AG10803 (cell line): Measurements from ENCODE around the gene SMIM10L2A.
A peak's percentile ranks its signal among the peaks of the same experiment; 100 is the strongest.

Source experiments
- DNase-seq: peaks from one replicate; pipeline ENCODE4 v3.0.0; 2010; ENCODE audit warnings: low read depth
- H3K4me3 ChIP-seq: 2 replicates; pipeline ENCODE4 v1.5.1; 2011; ENCODE audit warnings: mild to moderate bottlenecking, low read length, control low read depth
- TF ChIP-seq, protein P1 (sequence below): conservative IDR thresholded peaks from 2 replicates; pipeline ENCODE4 v1.5.1; 2011; ENCODE audit warnings: mild to moderate bottlenecking, low read length, control low read depth, inconsistent platforms

The SMIM10L2A gene

GRCh38 chrX:135463937-135464336, 42.2 kb downstream of the SMIM10L2A start:
- no peak overlapping the region for H3K4me3 ChIP-seq
- TF ChIP-seq, protein P1, sequence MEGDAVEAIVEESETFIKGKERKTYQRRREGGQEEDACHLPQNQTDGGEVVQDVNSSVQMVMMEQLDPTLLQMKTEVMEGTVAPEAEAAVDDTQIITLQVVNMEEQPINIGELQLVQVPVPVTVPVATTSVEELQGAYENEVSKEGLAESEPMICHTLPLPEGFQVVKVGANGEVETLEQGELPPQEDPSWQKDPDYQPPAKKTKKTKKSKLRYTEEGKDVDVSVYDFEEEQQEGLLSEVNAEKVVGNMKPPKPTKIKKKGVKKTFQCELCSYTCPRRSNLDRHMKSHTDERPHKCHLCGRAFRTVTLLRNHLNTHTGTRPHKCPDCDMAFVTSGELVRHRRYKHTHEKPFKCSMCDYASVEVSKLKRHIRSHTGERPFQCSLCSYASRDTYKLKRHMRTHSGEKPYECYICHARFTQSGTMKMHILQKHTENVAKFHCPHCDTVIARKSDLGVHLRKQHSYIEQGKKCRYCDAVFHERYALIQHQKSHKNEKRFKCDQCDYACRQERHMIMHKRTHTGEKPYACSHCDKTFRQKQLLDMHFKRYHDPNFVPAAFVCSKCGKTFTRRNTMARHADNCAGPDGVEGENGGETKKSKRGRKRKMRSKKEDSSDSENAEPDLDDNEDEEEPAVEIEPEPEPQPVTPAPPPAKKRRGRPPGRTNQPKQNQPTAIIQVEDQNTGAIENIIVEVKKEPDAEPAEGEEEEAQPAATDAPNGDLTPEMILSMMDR = peak; percentile 48
- peak; percentile 15 for DNase-seq

- DNase-seq = no peak
- TF ChIP-seq, protein P1 = no peak
- H3K4me3 ChIP-seq = no peak overlapping the region
Observed at GRCh38 chrX:135476378-135476777, 54.6 kb downstream of the SMIM10L2A start.

DNA sequence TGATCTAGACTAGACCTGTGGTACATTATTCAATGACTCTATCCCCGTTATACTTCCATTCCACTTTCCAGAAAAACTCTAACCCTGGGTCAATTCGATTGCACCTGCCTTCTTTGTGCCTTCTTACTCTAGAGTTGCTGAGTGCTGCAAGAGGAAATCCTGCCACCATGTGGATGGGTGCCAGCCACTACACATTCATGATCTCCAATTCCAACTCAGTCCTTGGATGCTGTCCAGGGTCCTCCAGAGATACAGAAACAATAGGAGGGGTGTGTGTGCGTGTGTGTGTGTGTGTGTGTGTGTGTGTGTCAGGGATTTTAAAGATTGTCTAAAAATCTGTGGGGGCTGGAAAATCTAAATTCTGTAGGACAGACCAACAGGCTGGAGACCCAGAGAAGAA, 55.8 kb downstream of the SMIM10L2A start:
- peak; percentile 46 for DNase-seq
- H3K4me3 ChIP-seq = no peak overlapping the region
- TF ChIP-seq, protein P1 = no peak; the same call in 1 of the 2 replicates
